GM12875 (cell line): Measurements from ENCODE around the gene RBPJL.
"Not testable (repeated sequence)": the region's sequence is repeated elsewhere in the genome, so short reads cannot be mapped to it uniquely, and the experiment has no call there.

Experiments used
- H3K4me3 ChIP-seq: one replicate; pipeline ENCODE4 v1.5.1; 2011; ENCODE audit warnings: low read depth, low read length, control low read depth
- TF ChIP-seq, protein P1 (sequence below): IDR thresholded peaks from 2 replicates; pipeline ENCODE4 v1.5.1; 2011; ENCODE audit warnings: low read depth, mild to moderate bottlenecking, control low read depth, inconsistent platforms, low read length, moderate library complexity, borderline replicate concordance; ENCODE audit not compliant: insufficient read depth

RBPJL gene

GRCh38 chr20:45347297-45347935 is 40.8 kb downstream of the RBPJL start:
- TF ChIP-seq, protein P1, sequence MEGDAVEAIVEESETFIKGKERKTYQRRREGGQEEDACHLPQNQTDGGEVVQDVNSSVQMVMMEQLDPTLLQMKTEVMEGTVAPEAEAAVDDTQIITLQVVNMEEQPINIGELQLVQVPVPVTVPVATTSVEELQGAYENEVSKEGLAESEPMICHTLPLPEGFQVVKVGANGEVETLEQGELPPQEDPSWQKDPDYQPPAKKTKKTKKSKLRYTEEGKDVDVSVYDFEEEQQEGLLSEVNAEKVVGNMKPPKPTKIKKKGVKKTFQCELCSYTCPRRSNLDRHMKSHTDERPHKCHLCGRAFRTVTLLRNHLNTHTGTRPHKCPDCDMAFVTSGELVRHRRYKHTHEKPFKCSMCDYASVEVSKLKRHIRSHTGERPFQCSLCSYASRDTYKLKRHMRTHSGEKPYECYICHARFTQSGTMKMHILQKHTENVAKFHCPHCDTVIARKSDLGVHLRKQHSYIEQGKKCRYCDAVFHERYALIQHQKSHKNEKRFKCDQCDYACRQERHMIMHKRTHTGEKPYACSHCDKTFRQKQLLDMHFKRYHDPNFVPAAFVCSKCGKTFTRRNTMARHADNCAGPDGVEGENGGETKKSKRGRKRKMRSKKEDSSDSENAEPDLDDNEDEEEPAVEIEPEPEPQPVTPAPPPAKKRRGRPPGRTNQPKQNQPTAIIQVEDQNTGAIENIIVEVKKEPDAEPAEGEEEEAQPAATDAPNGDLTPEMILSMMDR, result no peak
- no peak overlapping the region for H3K4me3 ChIP-seq

DNA sequence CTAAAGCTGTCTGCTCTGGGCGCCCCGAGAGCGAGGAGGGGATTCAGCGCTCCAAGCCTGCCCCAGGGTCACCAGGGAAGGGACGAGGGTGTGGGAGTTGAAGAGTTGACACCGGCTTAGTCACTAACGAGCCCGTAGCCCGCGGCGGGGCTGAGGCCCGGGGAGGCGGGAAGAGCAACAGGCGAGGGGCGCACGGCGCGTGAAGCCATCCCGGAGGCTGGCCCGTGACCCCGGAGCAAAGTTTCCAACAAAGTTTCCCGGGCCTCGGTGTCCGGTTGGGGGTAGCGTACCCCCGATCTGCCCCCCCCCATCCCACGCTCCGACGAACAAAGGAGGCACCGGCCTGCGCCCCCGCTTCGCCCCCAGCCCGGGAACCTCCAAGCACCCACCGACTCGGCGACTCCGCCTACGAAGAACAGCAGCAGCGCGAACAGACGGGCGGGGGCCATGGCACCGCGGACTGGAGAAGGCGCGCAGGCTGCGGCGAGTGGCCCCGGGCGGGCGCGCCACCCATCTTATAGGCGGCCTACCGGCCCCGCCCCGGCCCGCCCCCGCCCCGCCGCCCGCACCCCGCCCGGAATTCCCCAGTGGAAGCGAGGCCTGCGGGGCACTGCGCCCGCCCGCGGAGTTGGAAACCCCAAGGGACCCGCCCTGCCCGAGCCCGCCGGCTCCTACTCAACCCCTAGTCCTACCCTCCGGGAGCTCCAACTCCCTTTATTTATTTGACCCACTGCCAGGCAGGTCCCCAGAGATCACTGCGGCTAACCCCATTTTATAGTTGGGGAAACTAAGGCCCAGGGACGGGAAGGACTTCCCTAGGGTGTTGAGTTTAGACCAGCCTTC is 41.5 kb downstream of the RBPJL start, which contains the start of gene SDC4:
Gene SDC4, minus strand, starts transcription at position 489 of the 843 bp plus-strand sequence. Its CDS starts 40 bp downstream, at position 449.
- H3K4me3 ChIP-seq, result no peak within 1 kb of the TSS
- TF ChIP-seq, protein P1, result no peak

- TF ChIP-seq, protein P1, result no peak
- H3K4me3 ChIP-seq, result no peak overlapping the region
Observed at GRCh38 chr20:45350217-45350616, 43.6 kb downstream of the RBPJL start.

DNA sequence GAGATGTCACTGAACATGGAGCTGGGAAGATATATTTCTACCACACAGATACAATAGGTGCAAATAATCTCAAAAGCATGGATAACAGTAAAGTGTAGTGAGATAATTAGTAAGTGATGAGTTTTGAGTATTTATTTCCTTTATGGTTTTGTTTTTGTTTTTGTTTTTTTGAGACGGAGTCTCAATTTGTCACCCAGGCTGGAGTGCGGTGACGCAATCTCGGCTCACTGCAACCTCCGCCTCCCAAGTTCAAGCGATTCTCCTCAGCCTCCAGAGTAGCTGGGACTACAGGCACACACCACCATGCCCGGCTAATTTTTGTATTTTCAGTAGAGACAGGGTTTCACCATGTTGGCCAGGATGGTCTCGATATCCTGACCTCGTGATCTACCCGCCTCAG is 44.2 kb downstream of the RBPJL start:
- not testable (repeated sequence) for H3K4me3 ChIP-seq

GRCh38 chr20:45352729-45353128 is 46.1 kb downstream of the RBPJL start:
- H3K4me3 ChIP-seq, result no peak overlapping the region
- TF ChIP-seq, protein P1, result no peak

DNA sequence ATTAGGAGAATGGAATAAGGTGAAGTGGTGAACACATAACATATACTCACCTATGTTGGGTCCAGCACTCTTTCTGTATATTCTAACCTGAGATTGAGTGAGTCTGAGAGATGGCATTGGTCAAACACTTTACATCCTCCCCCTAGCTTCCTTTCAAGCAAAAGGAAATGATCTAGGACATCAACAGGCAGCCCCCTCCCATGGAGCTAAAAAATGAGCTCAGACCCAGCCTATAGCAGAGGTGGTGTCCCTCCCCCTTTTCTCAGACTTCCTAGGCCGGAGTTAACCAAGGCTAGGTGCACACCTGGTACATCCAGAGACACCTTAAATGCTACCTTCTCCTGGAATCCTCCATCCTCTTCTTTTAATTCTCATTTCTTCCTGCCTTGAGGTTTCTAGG is 47.1 kb downstream of the RBPJL start:
- H3K4me3 ChIP-seq, result no peak overlapping the region
- TF ChIP-seq, protein P1, result no peak

GRCh38 chr20:45354423-45355208 is 48.0 kb downstream of the RBPJL start:
- no peak overlapping the region for H3K4me3 ChIP-seq
- TF ChIP-seq, protein P1, result no peak
